HL-60/S4 (cell line): ENCODE measurements around the gene MAPKAPK2.
"Not testable (repeated sequence)": the region's sequence is repeated elsewhere in the genome, so short reads cannot be mapped to it uniquely, and the experiment has no call there.

Experiments
- in situ Hi-C: fragments of 300-500 bp; cut with MboI; formaldehyde crosslinking; loops from 2 replicates; pipeline ENCODE4 v1.14.3; 2022; ENCODE audit warnings: low sequenced_read_pairs

Gene MAPKAPK2

GRCh38 chr1:206769304-206769731 lies 84.6 kb downstream of the MAPKAPK2 start:
- in situ Hi-C loops: no loop called here

GRCh38 chr1:206770531-206771337 lies 86.0 kb downstream of the MAPKAPK2 start, which contains the start of gene IL19:
TSS of gene IL19 (plus strand) at chr1:206770773. CDS start at chr1:206836663, 65,890 bp downstream.
- in situ Hi-C loops: no loop called here

DNA sequence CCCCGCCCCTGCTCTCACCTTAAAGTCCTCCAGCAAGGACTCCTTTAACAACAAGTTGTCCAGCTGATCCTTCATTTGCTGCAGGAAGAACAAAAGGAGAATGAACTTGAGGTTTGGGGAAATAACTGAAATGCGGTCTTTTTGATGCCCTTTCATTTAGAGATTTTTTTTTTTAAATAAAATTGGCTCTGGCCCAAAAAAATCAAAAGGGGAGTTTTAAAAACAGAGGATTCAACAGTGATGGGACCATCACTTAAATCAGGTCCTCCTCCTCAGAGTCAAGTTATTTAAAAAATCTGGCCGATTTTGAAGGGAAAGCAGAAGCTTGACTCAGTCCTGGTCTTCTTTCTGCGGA lies 86.6 kb downstream of the MAPKAPK2 start:
- in situ Hi-C loops: no loop called here

DNA sequence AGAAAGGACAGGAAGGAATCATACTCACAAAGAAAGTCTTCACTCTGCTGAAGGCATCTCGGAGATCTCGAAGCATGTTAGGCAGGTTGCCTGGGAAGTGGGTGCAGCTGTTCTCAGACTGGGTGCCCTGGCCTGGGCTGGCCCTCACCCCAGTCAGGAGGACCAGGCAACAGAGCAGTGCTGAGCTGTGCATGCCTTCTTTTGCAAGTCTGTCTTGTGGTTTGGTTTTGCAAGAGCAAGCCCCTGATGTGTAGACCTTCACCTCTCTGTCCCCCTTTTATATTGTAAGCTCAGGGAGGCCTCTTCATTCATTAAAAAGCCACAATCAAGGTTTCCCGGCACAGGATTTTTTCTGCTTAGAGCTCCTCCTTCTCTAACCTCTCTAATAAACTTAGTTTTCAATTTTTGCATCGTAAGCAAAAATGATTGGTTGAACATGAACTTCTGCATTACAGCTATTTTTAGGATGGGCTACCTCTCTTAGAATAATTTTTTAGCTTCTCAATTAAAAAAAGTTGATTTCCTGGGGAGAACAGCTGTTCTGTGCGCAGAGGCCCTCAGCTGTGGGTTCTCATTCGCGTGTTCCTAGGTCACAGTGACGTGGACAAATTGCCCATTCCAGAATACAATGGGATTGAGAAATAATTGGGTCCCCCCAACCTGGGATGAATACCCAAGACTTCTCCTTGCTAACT lies 87.7 kb downstream of the MAPKAPK2 start, which contains the start of gene IL10:
TSS of gene IL10 (minus strand) at position 252 of the 695 bp plus-strand sequence. CDS start at position 193, 59 bp downstream.
- in situ Hi-C loops: no loop called here

GRCh38 chr1:206774093-206774492 lies 89.4 kb downstream of the MAPKAPK2 start:
- in situ Hi-C loops: no loop called here

DNA sequence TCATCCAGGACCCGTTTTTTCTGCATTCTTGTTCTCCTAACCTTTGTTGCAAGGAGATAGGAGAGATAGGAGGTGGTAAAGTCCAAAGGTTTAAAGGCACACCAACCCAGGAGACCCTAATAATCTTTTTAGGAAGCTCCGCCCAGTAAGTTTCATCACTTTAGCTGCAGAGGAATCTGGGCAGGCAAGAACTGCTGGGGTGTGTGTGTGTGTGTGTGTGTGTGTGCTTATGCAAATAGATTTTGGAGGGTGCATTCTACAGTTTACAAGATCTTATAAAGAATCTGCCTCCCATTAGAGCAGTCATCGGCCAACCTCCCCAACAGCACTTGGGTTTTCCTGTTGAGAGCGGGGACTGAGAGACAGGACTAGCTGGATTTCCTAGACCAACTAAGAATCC lies 91.5 kb downstream of the MAPKAPK2 start:
- in situ Hi-C loops: no loop called here

- in situ Hi-C loops: no loop called here
Measured at GRCh38 chr1:206778031-206778430, 93.3 kb downstream of the MAPKAPK2 start.

- in situ Hi-C loops: not testable (repeated sequence)
Measured at GRCh38 chr1:206778911-206779310, 94.2 kb downstream of the MAPKAPK2 start.

GRCh38 chr1:206779638-206780037 lies 94.9 kb downstream of the MAPKAPK2 start:
- in situ Hi-C loops: no loop called here

DNA sequence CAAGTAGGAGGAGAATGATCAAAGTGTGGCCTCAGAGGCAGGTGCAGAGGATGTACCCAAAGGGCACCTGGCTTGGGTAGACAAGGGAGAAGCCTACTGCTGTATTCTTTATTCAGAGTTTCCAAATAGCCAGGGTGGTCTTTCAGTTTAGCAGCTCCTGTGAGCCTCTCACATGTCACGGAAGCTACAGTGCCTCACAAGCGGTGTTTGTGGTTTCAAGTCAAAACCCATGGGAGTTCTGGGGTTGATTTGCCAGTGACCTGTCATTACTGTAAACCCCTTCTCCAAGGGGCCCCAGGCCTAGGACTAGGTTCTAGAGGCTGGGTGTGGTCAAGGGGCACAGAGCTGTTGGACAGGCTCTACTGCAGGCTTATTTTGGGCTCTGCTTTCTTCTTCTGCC lies 97.7 kb downstream of the MAPKAPK2 start:
- in situ Hi-C loops: no loop called here

GRCh38 chr1:206783506-206783905 lies 98.8 kb downstream of the MAPKAPK2 start:
- in situ Hi-C loops: no loop called here
